HG03442 (cell line): ENCODE data around the gene SFT2D1.
"Not testable (repeated sequence)": the region's sequence is repeated elsewhere in the genome, so short reads cannot be mapped to it uniquely, and the experiment has no call there.

Experiments used
- ATAC-seq: cut with Tn5 transposase; IDR thresholded peaks from one replicate; pipeline ENCODE4 v1.9.1; 2021; ENCODE audit warnings: mild to moderate bottlenecking, moderate library complexity; ENCODE audit not compliant: unreplicated experiment

Gene SFT2D1

DNA sequence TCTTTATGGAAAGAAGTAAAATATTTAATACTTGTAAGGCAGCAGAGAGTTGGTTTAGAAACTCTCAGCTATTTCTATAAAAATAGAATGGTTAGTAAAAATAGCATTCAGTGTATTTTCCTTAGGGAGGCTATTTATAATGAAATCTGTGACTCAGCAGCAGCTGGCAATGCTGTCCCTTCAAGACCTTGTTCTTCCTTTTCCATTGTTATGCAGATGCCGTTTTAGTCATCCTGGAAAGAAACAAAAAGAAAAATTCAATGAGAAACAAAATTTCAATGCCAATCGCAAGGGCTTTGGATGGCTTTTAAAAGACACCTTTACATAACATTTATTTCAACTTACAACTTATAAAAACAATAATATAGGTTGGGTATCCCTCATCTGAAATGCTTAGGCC, 22.9 kb upstream of the SFT2D1 start:
- no peak for ATAC-seq

DNA sequence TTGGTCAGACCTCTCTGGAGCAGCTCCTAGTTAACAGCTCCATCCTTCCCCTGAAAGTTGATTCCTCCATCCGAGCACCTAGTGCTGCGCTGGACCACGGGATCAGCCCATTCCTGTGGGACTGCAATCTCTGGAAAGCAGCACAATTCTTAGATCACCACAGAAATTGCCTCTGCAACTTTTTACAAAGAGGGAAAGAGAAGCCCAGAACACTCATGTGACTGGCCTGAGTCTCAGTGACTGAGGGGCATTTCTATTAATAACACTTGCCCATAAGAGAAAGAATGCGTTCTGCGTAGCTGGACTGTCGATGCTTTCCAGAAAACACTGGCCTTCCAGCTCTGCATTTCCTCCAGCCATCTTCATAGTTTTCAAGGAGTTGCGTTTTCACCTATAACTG, 22.1 kb upstream of the SFT2D1 start:
- no peak for ATAC-seq

DNA sequence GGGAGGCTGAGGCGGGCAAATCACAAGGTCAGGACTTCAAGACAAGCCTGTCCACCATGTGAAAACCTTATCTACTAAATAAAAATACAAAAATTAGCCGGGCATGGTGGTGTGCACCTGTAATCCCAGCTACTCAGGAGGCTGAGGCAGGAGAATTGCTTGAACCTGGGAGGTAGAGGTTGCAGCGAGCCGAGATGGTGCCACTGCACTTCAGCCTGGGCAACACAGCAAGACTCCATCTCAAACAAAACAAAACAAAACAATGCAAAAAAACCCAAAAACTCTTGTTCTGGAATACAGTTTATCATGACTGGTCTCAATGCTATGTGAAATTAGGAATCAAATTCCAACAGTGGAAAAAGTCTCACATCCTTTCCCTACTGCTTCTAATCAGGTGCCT, 20.1 kb upstream of the SFT2D1 start:
- not testable (repeated sequence) for ATAC-seq

- no peak for ATAC-seq
Measured at GRCh38 chr6:166361077-166361429, 18.7 kb upstream of the SFT2D1 start.

- ATAC-seq = no peak
Measured at GRCh38 chr6:166360243-166361076, 18.1 kb upstream of the SFT2D1 start.

- no peak for ATAC-seq
Measured at GRCh38 chr6:166355552-166355951, 13.2 kb upstream of the SFT2D1 start.

DNA sequence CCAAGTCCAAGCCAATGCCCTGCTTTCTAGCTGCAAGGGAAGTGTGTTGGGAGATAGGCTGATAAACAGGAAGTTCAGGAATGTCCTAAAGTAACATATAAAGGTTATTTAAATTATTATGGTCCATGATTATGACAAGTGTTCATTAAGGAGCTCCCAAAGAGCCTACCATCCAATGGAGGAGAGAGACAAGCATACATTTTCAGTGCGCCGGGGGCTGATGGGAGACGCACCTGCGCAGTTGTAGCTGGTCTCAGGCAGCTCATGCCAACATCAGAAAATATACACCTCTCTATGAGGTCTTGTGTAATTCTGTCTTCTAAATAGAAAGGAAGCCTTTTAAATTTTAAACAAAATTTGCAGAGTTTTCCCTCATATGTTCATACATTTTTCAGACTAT, 12.6 kb upstream of the SFT2D1 start:
- no peak for ATAC-seq

DNA sequence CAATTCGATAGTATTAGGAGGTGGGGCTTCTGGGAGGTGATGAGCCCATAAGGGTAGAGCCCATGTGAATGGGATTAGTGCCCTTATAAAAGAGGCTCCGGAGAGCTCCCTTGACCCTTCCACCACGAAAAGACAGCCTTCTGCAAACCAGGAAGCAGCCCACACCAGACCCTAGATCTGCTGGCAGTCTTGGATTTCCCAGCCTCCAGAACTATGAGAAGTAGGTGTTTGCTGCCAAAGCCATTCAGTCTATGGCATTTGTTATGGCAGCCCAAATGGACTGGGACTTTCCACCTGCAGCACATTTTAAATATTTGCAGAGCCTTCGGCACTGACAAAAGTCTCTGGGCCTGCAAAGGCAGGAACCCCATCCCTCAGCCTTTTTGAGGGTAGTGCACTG, 11.8 kb upstream of the SFT2D1 start:
- no peak for ATAC-seq

DNA sequence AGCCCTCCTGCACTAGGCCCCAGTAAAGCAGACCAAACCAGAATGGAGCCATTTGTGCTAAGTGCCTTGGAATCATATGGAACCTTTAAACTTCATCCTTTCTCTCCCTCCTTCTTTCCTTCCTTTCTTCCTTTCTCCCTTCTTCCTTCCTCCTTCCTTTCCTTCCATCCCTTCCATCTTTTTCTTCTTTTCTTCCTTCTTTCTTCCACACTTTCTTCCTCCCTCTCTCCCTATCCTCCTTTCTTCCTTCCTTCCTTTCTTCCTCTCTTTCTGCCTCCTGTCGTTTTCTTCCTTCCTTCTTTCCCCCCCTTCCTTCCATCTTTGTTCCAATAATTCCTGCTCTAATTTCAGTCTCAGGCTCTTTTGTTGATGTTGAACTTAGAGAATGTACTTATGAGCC, 11.2 kb upstream of the SFT2D1 start:
- no peak for ATAC-seq

DNA sequence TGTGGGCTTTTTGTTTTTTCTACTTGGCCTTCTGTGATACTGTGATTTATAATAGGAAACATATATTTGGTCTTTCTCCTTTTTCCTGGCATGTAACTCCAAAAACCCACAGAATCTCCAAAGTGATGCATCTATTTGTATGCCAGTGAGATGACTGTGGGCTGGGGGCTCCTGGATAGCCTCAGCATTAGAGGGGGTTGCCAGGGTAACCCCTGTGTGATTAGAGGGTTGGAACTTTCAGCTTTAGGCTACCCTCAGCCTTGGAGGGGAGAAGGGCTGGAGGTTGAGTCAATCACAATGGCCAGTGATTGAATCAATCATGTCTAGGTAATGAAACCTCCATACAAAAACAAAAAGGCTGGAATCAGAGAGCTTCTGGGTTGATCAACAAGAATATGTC, 10.6 kb upstream of the SFT2D1 start:
- ATAC-seq = no peak

GRCh38 chr6:166351715-166352285, 9.5 kb upstream of the SFT2D1 start:
- ATAC-seq = peak; percentile 99

- no peak for ATAC-seq
Measured at GRCh38 chr6:166348305-166348949, 6.1 kb upstream of the SFT2D1 start.

DNA sequence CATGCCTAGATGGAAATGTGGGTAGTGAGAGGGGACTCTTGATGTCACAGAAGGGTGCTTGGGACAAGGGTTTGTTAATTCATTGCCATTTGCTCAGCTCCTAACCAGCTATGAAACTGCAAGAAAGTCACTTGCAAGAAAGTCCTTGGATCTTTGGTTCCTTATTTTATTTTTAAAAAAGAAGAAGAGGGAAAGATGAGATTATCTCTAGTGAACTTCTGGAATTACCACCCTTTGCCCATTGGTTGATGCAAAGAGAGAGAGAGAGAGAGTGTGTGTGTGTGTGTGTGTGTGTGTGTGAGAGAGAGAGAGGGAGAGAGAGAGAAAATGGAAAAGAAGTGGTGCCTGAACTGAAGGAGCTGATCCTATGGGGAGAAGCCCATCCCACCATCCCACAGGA, 4.6 kb upstream of the SFT2D1 start:
- ATAC-seq = no peak

GRCh38 chr6:166346449-166346848, 4.1 kb upstream of the SFT2D1 start:
- no peak for ATAC-seq

GRCh38 chr6:166345672-166346071, 3.3 kb upstream of the SFT2D1 start:
- not testable (repeated sequence) for ATAC-seq

- ATAC-seq = not testable (repeated sequence)
Measured at GRCh38 chr6:166344921-166345320, 2.6 kb upstream of the SFT2D1 start.

GRCh38 chr6:166344240-166344639, 1.9 kb upstream of the SFT2D1 start:
- no peak for ATAC-seq

GRCh38 chr6:166343150-166343487, 774 bp upstream of the SFT2D1 start:
- peak; percentile 26 for ATAC-seq

DNA sequence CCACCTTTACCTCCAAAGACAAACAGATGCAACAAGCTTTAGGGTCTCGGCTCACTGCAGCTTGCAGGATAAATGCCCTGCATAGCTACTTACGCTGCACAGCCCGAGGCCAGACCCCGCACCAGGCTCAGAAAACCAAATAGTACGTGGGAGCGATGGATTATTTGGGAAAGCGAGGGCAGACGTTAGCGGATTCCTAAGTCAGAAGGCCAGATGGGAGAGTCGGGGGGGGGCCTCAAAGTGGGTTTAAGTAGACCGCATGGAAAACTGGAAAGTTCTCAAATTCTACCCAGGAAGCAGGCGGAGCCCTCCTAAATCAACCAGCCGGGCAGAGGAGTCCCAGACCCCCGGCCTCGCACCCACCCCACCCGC, 382 bp downstream of the SFT2D1 start:
- no peak for ATAC-seq

DNA sequence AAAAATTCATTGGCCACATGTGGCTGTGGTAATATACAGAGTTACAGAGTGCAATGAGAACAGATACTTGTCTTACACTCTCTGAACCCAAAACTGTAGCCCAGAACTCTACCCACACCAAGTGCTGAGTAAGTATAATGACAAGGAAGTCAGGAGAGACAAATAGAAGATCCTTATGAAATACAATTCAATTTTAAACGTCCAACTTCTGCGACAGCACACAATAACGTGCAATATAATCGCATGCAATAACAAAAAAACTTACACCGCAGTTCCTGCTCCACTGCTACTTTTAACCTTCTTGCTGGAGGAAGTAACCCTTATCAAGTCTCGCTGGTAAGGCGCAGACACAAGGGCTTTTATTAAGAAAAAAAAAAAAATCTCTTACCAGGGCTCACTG, 881 bp downstream of the SFT2D1 start:
- ATAC-seq = no peak

- ATAC-seq = no peak
Measured at GRCh38 chr6:166338854-166339253, 3.5 kb downstream of the SFT2D1 start.

DNA sequence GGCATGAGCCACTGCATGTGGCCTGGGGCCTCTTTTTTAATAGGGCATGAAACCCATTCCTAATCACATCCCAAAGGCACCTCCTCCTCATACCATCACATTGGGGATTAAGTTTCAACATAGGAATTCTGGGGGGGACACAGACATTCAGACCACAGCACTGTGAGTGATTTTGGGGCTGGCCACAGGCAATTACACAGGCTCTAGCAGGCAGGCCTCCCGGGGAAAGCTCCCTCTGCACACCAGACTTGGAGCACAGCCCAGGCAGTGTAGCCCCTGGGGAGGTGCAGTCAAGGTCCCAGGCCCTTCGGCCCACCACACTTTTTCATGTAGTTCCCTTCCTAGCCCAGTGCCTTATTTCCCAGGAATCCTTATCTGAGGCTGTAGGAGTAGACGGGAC, 5.5 kb downstream of the SFT2D1 start:
- no peak for ATAC-seq
